IMR-90 (cell line): ENCODE data around the gene REG1A. TPM values are rescaled to one million over a fixed set of nuclear protein-coding genes. Genes with fewer than 3 reads are reported as not detected.

Experiments
- ATAC-seq: fragments of 200-7000 bp; cut with Tn5 transposase; 2 replicates; pipeline ENCODE4 v1.9.1; 2020; ENCODE audit warnings: low read depth, mild to moderate bottlenecking, moderate library complexity
- BruUV-seq: library from RNA; stranded (reverse); fragments of 400-500 nt; replicated peaks from 2 replicates; lab custom pipeline; 2021; lab: Mats Ljungman, UMichigan
- CTCF ChIA-PET: fragments of 300-600 bp; formaldehyde crosslinking; extraction: SDS; loops from one replicate; lab custom pipeline; 2021; ENCODE audit warnings: antibody characterized with exemption; lab: Yijun Ruan, JAX
- POLR2A ChIA-PET: fragments of 300-600 bp; sonication (Branson Sonifier 250); formaldehyde crosslinking; loops from one replicate; lab custom pipeline; 2022; ENCODE audit warnings: antibody characterized with exemption; ENCODE audit not compliant: unreplicated experiment; lab: Charles Lee
- DNase-seq: peaks from one replicate; pipeline ENCODE4 v3.0.0; 2013
- H2AFZ ChIP-seq: replicated peaks from 2 replicates; pipeline ENCODE3; 2013; ENCODE audit warnings: low read length, mild to moderate bottlenecking; ENCODE audit not compliant: poor library complexity
- H2AK5ac ChIP-seq: 2 replicates; pipeline ENCODE4 v1.6.1; 2013; ENCODE audit warnings: low read depth, low read length, inconsistent platforms
- H2AK9ac ChIP-seq: replicated peaks from 2 replicates; pipeline ENCODE3; 2013; ENCODE audit warnings: mild to moderate bottlenecking, low read depth, low read length, moderate library complexity; ENCODE audit not compliant: poor library complexity
- H2BK120ac ChIP-seq: 2 replicates; pipeline ENCODE4 v1.6.1; 2013; ENCODE audit warnings: low read depth, low read length, inconsistent platforms
- H2BK15ac ChIP-seq: 3 replicates; pipeline ENCODE4 v1.6.1; 2013; ENCODE audit warnings: low read depth, low read length, inconsistent platforms
- H2BK20ac ChIP-seq: 2 replicates; pipeline ENCODE4 v1.6.1; 2013; ENCODE audit warnings: low read depth, mild to moderate bottlenecking, inconsistent platforms, low read length, moderate library complexity
- H2BK5ac ChIP-seq: 2 replicates; pipeline ENCODE4 v1.6.1; 2013; ENCODE audit warnings: mild to moderate bottlenecking, low read depth, low read length, inconsistent platforms; ENCODE audit not compliant: poor library complexity, severe bottlenecking
- H3K14ac ChIP-seq: replicated peaks from 2 replicates; pipeline ENCODE4 v1.6.1; 2013; ENCODE audit warnings: low read depth, low read length, inconsistent platforms
- H3K18ac ChIP-seq: 2 replicates; pipeline ENCODE4 v1.6.1; 2013; ENCODE audit warnings: low read depth, low read length, control low read depth
- H3K23ac ChIP-seq: 2 replicates; pipeline ENCODE4 v1.6.1; 2013; ENCODE audit warnings: low read depth, low read length, inconsistent platforms
- H3K27ac ChIP-seq: 2 replicates; pipeline ENCODE4 v1.5.1; 2013; ENCODE audit warnings: mild to moderate bottlenecking, control low read depth, low read length; ENCODE audit not compliant: insufficient read depth
- H3K27me3 ChIP-seq: 2 replicates; pipeline ENCODE4 v1.6.1; 2013; ENCODE audit warnings: low read length; ENCODE audit not compliant: control insufficient read depth, insufficient read depth
- H3K36me3 ChIP-seq: 2 replicates; pipeline ENCODE4 v1.6.1; 2013; ENCODE audit warnings: low read length, mixed read lengths; ENCODE audit not compliant: control insufficient read depth, insufficient read depth
- H3K4ac ChIP-seq: 2 replicates; pipeline ENCODE4 v1.6.1; 2013; ENCODE audit warnings: low read depth, low read length, inconsistent platforms
- H3K4me1 ChIP-seq: 2 replicates; pipeline ENCODE4 v1.6.1; 2013; ENCODE audit warnings: low read length, mixed read lengths; ENCODE audit not compliant: control insufficient read depth, insufficient read depth
- H3K4me2 ChIP-seq: 2 replicates; pipeline ENCODE4 v1.6.1; 2013; ENCODE audit warnings: low read depth, mild to moderate bottlenecking, control low read depth, low read length, moderate library complexity
- H3K4me3 ChIP-seq: 2 replicates; pipeline ENCODE4 v1.5.1; 2013; ENCODE audit warnings: low read depth, mild to moderate bottlenecking, control low read depth, low read length, moderate library complexity; ENCODE audit not compliant: insufficient read depth
- H3K56ac ChIP-seq: 2 replicates; pipeline ENCODE4 v1.6.1; 2013; ENCODE audit warnings: low read length, inconsistent platforms; ENCODE audit not compliant: insufficient read depth; ENCODE audit errors: extremely low read depth
- H3K79me1 ChIP-seq, 2 experiments: 2 replicates each; pipeline ENCODE4 v1.6.1; 2013; ENCODE audit warnings: low read length in 2 of 2, inconsistent platforms in 1 of 2, low read depth in 1 of 2
- H3K9ac ChIP-seq: 2 replicates; pipeline ENCODE4 v1.6.1; 2013; ENCODE audit warnings: low read depth, low read length, control low read depth
- H3K9me1 ChIP-seq: 2 replicates; pipeline ENCODE4 v1.6.1; 2013; ENCODE audit warnings: low read length, inconsistent platforms; ENCODE audit not compliant: insufficient read depth
- H3K9me3 ChIP-seq: 2 replicates; pipeline ENCODE4 v1.6.1; 2013; ENCODE audit warnings: low read length; ENCODE audit not compliant: control insufficient read depth, insufficient read depth
- H4K20me1 ChIP-seq: 2 replicates; pipeline ENCODE4 v1.6.1; 2013; ENCODE audit warnings: low read length, inconsistent platforms; ENCODE audit not compliant: insufficient read depth
- H4K5ac ChIP-seq: 2 replicates; pipeline ENCODE4 v1.6.1; 2013; ENCODE audit warnings: mild to moderate bottlenecking, low read depth, low read length, control low read depth
- H4K8ac ChIP-seq, 2 experiments: 2 replicates each; pipeline ENCODE4 v1.6.1; 2013; ENCODE audit warnings: low read depth in 2 of 2, low read length in 2 of 2, control low read depth in 1 of 2, inconsistent platforms in 1 of 2
- H4K91ac ChIP-seq: 2 replicates; pipeline ENCODE4 v1.6.1; 2013; ENCODE audit warnings: low read depth, low read length, inconsistent platforms; ENCODE audit not compliant: insufficient read depth
- BHLHE40 ChIP-seq: fragments of 150-350 bp; IDR thresholded peaks from 2 replicates; pipeline ENCODE4 v1.6.1; 2016; ENCODE audit warnings: mild to moderate bottlenecking, low read depth, low read length
- CEBPB ChIP-seq: IDR thresholded peaks from 2 replicates; pipeline ENCODE4 v1.6.1; 2012; ENCODE audit warnings: low read depth, low read length, improper control_type of control experiment
- CTCF ChIP-seq: conservative IDR thresholded peaks from 2 replicates; pipeline ENCODE4 v1.5.1; 2012; ENCODE audit warnings: mild to moderate bottlenecking, low read depth, low read length, improper control_type of control experiment
- ELK1 ChIP-seq: fragments of 150-350 bp; IDR thresholded peaks from 2 replicates; pipeline ENCODE4 v1.6.1; 2016; ENCODE audit warnings: low read depth, mild to moderate bottlenecking, low read length, moderate library complexity, borderline replicate concordance
- FOS ChIP-seq: fragments of 150-350 bp; IDR thresholded peaks from 2 replicates; pipeline ENCODE4 v1.6.1; 2016; ENCODE audit warnings: low read depth, low read length
- MAFK ChIP-seq: IDR thresholded peaks from 2 replicates; pipeline ENCODE4 v1.6.1; 2012; ENCODE audit warnings: low read depth, low read length, improper control_type of control experiment
- MAZ ChIP-seq: IDR thresholded peaks from 2 replicates; pipeline ENCODE4 v1.6.1; 2012; ENCODE audit warnings: low read depth, mild to moderate bottlenecking, low read length, improper control_type of control experiment, moderate library complexity, borderline replicate concordance
- MXI1 ChIP-seq: IDR thresholded peaks from 2 replicates; pipeline ENCODE4 v1.6.1; 2012; ENCODE audit warnings: low read depth, mild to moderate bottlenecking, low read length, moderate library complexity, borderline replicate concordance
- NFE2L2 ChIP-seq: fragments of 150-350 bp; IDR thresholded peaks from 2 replicates; pipeline ENCODE4 v1.6.1; 2016; ENCODE audit warnings: low read depth, mild to moderate bottlenecking, low read length
- POLR2A ChIP-seq: IDR thresholded peaks from 2 replicates; pipeline ENCODE4 v1.6.1; 2012; ENCODE audit warnings: mild to moderate bottlenecking, low read depth, low read length
- RCOR1 ChIP-seq: IDR thresholded peaks from 2 replicates; pipeline ENCODE4 v1.6.1; 2012; ENCODE audit warnings: mild to moderate bottlenecking, low read length, improper control_type of control experiment; ENCODE audit not compliant: insufficient replicate concordance
- RFX5 ChIP-seq: IDR thresholded peaks from 2 replicates; pipeline ENCODE4 v1.8.0; 2012; ENCODE audit warnings: low read depth, mild to moderate bottlenecking, low read length, moderate library complexity
- SMC3 ChIP-seq: fragments of 150-350 bp; IDR thresholded peaks from 2 replicates; pipeline ENCODE4 v1.6.1; 2016; ENCODE audit warnings: low read depth, mild to moderate bottlenecking, antibody characterized with exemption, low read length, moderate library complexity
- dilution Hi-C: fragments of 300-500 bp; cut with HindIII; formaldehyde crosslinking; loops from one replicate; pipeline ENCODE4 v1.14.3; 2018; ENCODE audit warnings: low sequenced_read_pairs; ENCODE audit not compliant: unreplicated experiment
- in situ Hi-C: fragments of 300-500 bp; cut with MboI; formaldehyde crosslinking; loops from 3 replicates; pipeline ENCODE4 v1.14.3; 2019; ENCODE audit warnings: low sequenced_read_pairs, inconsistent platforms, mixed read lengths
- intact Hi-C: fragments of 100-400 bp; cut with micrococcal nuclease; formaldehyde crosslinking; loops from 2 replicates; pipeline ENCODE4 v1.10.0; 2022
- polyA plus RNA-seq, 3 experiments: library from polyadenylated mRNA; depleted of rRNA; stranded (reverse); fragments of >200 nt; gene quantifications; 2 replicates each; pipeline ENCODE4 v1.2.3, GENCODE V29; 2012; ENCODE audit warnings: low replicate concordance in 1 of 3
- total RNA-seq: library from RNA; depleted of rRNA; stranded (reverse); fragments of >200 nt; gene quantifications from 2 replicates; pipeline ENCODE4 v1.2.3, GENCODE V29; 2012
- TF ChIP-seq, protein P1 (sequence below): fragments of 150-350 bp; IDR thresholded peaks from 2 replicates; pipeline ENCODE4 v1.6.1; 2017; ENCODE audit warnings: mild to moderate bottlenecking, antibody characterized with exemption, low read length, low read depth

REG1A gene
- total and polyA plus RNA-seq, 2 of the 4 experiments (the other 2 are of a cell fraction), result not detected

GRCh38 chr2:79139423-79139822, 19.1 kb downstream of the REG1A start:
- no peak overlapping the region for H2BK120ac ChIP-seq
- H2BK15ac ChIP-seq, result no peak overlapping the region
- H3K4me2 ChIP-seq, result no peak overlapping the region
- CTCF ChIA-PET, result no interaction called here
- no peak overlapping the region for H2AK5ac ChIP-seq
- dilution Hi-C loops, result no loop called here
- no peak overlapping the region for H3K4me3 ChIP-seq
- H3K27me3 ChIP-seq, result no peaks in the 10 kb centered on the region
- BruUV-seq, result no TSS peak
- no peak overlapping the region for H4K91ac ChIP-seq
- H3K14ac ChIP-seq, result no peak overlapping the region
- in situ Hi-C loops, result no loop called here
- H3K79me1 ChIP-seq, result no peaks in the 10 kb centered on the region
- no peak overlapping the region for H3K9ac ChIP-seq
- H3K27ac ChIP-seq, result no peak overlapping the region
- intact Hi-C loops, result no loop called here
- no peak overlapping the region for H2AK9ac ChIP-seq
- H3K9me3 ChIP-seq, result peaks cover 15% of the 10 kb centered on the region
- H2AFZ ChIP-seq, result no peak overlapping the region
- H4K20me1 ChIP-seq, result no peaks in the 10 kb centered on the region
- no peak overlapping the region for H3K23ac ChIP-seq
- H4K8ac ChIP-seq, result no peak overlapping the region
- ATAC-seq, result no peak
- no peak overlapping the region for H3K4ac ChIP-seq
- no peaks in the 10 kb centered on the region for H3K9me1 ChIP-seq
- no peak overlapping the region for H2BK20ac ChIP-seq
- H3K18ac ChIP-seq, result no peak overlapping the region
- H2BK5ac ChIP-seq, result no peak overlapping the region
- TF ChIP-seq FOS, result no peak
- TF ChIP-seq MAZ, result no peak
- TF ChIP-seq MXI1, result no peak
- TF ChIP-seq SMC3, result no peak
- TF ChIP-seq, protein P1, sequence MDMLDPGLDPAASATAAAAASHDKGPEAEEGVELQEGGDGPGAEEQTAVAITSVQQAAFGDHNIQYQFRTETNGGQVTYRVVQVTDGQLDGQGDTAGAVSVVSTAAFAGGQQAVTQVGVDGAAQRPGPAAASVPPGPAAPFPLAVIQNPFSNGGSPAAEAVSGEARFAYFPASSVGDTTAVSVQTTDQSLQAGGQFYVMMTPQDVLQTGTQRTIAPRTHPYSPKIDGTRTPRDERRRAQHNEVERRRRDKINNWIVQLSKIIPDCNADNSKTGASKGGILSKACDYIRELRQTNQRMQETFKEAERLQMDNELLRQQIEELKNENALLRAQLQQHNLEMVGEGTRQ, result no peak
- TF ChIP-seq RFX5, result no peak
- TF ChIP-seq MAFK, result no peak
- no peak for TF ChIP-seq POLR2A
- TF ChIP-seq CEBPB, result no peak
- no peak for TF ChIP-seq RCOR1
- no peak for TF ChIP-seq BHLHE40
- no peak for TF ChIP-seq CTCF
- TF ChIP-seq ELK1, result no peak
- TF ChIP-seq NFE2L2, result no peak
- H4K5ac ChIP-seq, result no peak overlapping the region
- H3K4me1 ChIP-seq, result no peaks in the 10 kb centered on the region
- POLR2A ChIA-PET, result no interaction called here
- no peaks in the 10 kb centered on the region for H3K36me3 ChIP-seq
- H3K56ac ChIP-seq, result no peak overlapping the region
- no peak for DNase-seq
